ENCODE data around the gene NODAL.

GRCh38 chr10:70462349-70462984, 21.0 kb upstream of the NODAL start:
- no peak for TF ChIP-seq CTCF (IDR thresholded peaks at IDR 0.05)
- TF ChIP-seq POLR2AphosphoS5 (IDR thresholded peaks at IDR 0.05; ENCODE audit: low read depth, low read length), result no peak
- TF ChIP-seq TCF7L2 (IDR thresholded peaks at IDR 0.05; ENCODE audit: low read depth, low read length), result no peak

Measured in Panc1 (cell line).